GM18951 (cell line): ENCODE data around the gene PFKFB2.

Experiments used
- POLR2A ChIP-seq: IDR thresholded peaks from 4 replicates; pipeline ENCODE4 v1.6.1; 2011; ENCODE audit warnings: mild to moderate bottlenecking; ENCODE audit not compliant: insufficient read length, insufficient read depth; ENCODE audit errors: extremely low read depth
- in situ Hi-C: fragments of 300-500 bp; cut with MboI; formaldehyde crosslinking; loops from one replicate; pipeline ENCODE4 v1.12.0; 2022; ENCODE audit warnings: low sequenced_read_pairs, mixed read lengths, inconsistent platforms; ENCODE audit not compliant: unreplicated experiment

Gene PFKFB2

DNA sequence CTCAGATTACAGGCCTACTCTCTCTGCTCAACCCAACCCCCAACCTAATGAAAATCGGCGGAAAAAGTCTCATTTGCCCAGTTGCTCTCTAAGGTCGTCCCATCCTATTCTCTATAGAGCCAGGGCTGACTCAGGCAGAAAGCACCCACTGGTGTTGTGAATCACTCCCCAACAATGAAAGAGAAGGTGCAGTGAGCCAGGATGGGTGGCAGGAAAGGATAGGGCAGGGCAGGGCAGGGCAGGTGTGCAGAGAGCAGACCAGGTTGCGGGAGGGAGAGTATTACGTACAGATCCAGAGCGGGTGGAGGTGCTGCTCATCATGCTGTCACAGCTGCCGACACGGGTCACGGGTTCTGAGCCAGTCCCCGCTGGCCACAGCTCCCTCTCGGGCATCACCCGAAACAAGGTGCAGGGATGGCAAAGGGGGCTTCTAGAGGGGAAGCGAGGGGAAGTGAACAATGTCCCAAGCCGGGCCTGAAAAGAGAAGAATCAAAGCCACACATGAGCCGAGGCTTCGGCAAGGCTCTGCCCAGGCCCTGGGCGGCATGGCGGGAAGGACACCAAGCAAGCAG, 25.8 kb upstream of the PFKFB2 start:
- TF ChIP-seq POLR2A: no peak
- in situ Hi-C loops: no loop called here

DNA sequence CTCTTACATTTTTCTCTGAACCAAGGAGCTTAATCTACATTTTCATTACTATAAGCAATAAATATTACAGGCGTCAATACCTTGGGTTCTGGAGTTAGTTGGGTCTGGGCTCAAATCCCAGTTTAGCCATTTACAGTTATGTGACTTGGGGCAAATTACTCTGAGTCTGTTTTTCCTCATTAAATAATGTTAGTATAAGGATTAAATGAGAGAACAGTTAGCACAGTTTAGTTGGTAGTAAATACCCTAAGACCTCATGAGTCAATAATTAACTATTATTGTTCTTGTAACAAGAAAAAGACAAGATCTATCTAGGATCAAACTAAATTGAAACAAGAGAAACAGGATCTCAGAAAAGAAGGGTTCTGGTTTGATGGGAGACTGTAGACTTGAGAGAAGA, 25.2 kb upstream of the PFKFB2 start:
- TF ChIP-seq POLR2A: no peak
- in situ Hi-C loops: no loop called here

- TF ChIP-seq POLR2A: no peak
- in situ Hi-C loops: no loop called here
These were observed 24.0 kb upstream of the PFKFB2 start for GRCh38 chr1:207028884-207029650.

DNA sequence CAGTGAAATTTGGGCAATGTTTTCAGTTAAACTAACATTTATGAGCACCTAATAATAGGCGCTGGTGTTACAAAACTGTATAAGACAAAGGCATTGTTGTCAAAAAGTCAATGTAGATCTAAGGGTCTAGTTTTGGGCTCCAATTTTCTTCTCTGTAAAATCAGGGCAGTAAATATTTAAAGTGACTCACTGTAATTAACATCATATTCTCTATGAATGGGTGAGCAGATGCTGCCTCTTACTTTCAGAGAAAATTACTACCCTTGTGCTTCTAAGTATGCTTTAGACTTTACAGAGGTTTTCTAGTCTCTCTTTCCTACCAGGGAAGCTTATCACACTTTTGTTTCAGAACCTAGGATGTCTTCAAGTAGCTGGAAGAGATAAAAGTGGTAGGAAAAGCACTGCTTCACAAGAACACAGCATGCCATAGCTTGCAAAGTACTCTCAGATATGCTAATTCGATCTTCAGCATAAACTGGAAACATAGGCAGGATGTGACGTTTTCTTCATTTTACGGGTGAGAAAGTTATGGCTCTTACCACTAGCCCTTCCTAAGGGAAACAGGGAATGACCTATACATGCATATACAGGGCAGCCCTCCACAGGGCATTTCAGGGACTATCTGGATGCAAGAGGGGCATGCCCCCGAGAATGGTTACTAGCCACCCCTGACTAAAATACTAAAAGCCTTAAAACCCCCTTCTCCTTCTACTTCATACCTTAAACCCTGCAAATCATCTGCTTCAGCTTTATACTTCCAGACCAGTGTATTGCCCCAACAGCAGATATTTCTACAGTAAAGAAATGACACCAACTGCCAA, 23.2 kb upstream of the PFKFB2 start:
- in situ Hi-C loops: no loop called here
- TF ChIP-seq POLR2A: no peak

DNA sequence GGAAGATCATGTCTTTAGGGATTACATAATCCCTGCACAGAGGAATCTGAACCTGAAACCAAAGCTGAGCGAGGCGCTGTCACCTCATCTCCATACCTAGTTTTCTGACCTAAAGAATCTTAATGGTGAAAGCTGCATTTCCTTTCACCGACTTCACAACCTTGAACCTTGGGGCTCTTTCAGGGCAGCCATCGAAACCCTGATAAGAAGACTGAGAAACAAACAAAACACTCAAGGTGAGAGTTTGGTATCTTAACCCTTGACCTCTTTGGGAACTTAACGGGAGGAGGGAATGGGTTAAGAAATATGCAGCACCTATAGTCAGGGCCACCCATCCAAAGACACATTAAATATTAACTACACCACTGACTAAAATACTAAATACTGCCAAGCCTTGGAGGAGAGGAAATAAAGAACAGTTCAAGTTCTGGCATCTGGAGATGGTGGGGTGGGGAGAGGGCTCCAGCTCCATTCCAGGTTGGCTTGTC, 22.5 kb upstream of the PFKFB2 start:
- TF ChIP-seq POLR2A: no peak
- in situ Hi-C loops: no loop called here

DNA sequence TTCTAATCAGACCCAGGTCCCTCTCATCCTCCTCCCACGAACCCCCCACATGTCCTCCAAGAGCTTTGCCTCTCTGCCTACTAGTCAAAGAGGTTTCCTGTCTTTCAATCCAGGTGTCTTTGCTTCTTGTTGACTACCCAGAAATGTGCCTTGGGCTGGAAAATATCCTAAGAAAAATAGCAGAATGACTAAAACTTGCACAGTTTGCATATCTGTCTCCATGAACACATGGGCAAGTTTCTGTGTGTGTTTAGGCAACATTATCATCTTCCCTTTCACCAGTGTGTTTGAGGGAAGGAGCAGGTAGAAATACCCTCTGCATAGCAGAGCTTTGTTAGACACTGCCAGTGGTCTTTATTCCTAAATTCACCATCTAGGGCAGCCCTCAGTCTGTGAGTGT, 22.1 kb upstream of the PFKFB2 start:
- in situ Hi-C loops: no loop called here

DNA sequence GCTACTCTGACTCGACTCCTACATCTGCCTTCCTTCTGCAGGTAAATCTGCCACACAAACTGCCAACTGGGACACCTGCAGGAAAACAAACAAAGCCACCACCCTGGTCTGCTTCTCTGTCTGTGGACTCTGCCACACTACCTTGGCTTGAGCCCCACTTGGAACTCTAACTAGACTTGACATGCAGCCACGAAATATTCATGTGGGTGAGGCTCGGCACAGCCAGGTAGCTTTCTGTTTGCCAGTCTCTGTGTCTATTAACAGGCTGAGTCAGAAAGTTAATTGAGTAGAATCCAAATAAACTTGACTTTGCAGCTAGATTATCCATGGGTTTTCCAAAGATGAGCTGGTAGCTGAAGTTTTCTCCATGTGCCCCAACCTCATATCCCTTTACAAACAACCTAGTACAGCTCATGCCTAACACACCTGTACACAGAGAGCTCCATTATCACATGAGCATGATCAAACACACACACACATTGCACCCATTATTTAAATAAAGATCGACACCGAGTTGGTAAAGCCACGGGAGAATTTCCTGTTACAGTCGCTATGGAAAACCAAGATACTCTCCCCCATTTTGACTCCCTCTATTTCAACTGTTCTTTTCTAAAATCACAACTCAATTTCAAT, 21.3 kb upstream of the PFKFB2 start:
- in situ Hi-C loops: no loop called here
- TF ChIP-seq POLR2A: no peak

More for the DNA sequence above, 22.1 kb upstream of the PFKFB2 start:
- no peak for TF ChIP-seq POLR2A

DNA sequence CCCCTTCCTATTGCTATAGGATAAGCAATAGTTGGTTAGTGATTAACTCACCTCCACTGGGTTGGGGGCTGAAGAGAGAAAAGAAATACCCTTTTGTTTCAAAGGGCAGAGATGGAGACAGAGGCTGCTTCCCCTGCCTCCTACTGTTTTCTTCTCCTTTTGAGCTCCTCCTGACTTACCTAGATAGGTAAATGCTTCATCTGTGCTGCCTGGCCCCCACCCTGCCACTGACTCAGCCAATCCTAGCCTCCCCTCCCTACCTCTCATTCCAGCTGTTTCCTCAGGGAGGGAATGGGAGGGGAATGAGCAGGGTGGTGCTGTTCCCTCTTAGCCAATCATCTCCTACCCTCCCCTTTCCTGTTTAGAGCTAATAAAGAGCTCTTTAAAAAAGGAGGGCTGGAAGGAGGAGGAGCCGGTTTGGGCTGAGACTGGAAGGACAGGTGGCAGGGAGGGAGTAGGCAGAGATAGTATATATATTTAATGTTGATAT, 20.5 kb upstream of the PFKFB2 start, which contains the start of gene C1orf116:
TSS of gene C1orf116 (minus strand) at position 229 of the 490 bp plus-strand sequence. CDS start 5,158 bp downstream, outside the sequence.
- in situ Hi-C loops: no loop called here
- TF ChIP-seq POLR2A: no peak

- in situ Hi-C loops: no loop called here
- no peak for TF ChIP-seq POLR2A
These were observed 19.8 kb upstream of the PFKFB2 start for GRCh38 chr1:207033302-207033701.

DNA sequence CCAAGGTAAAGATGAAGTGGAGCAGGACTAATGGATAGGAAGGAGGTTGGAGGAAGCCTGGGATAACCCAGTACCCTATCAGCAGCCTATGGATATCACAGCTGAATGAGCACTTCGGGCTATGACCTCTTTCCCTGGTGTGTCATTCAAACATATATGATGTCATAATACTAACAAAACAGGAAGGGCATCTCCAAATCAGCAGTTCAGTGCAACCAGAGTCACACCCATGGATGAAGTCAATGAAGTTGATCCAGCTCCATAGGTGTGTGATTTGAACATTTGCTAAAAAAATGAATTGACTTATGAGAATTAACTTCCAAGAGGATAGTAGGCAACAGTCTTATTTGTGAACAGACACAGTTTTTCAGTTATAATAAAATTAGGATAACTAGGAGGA, 18.9 kb upstream of the PFKFB2 start:
- TF ChIP-seq POLR2A: no peak
- in situ Hi-C loops: no loop called here

GRCh38 chr1:207034998-207035397, 18.1 kb upstream of the PFKFB2 start:
- no peak for TF ChIP-seq POLR2A
- in situ Hi-C loops: no loop called here

- TF ChIP-seq POLR2A: no peak
- in situ Hi-C loops: no loop called here
These were observed 17.1 kb upstream of the PFKFB2 start for GRCh38 chr1:207035877-207036551.

DNA sequence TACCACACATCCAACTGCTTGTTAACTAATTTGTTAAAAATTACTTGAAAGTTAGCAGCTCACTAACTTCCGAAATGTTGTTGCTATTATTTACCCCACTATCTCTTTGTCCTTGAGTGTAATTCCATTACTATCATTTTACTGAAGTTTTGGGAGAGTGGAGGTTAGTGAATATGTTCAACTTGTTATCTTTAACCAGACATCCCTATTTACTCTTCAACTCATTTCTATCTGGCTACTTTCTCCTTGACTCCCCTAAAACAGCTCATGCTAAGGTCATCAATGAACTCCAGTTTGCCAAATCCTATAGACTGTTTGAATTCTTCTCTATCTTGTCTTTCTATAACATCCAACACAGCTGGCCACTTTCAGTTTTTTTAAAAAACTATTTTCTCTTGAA, 16.2 kb upstream of the PFKFB2 start:
- TF ChIP-seq POLR2A: no peak
- in situ Hi-C loops: no loop called here
